Liver (tissue), 9 donors: ENCODE data around the gene RAB31. TPM values are rescaled to one million over a fixed set of nuclear protein-coding genes. Genes with fewer than 3 reads are reported as not detected.

Source experiments
- DNase-seq: peaks from one replicate; pipeline ENCODE4 v3.0.0-alpha.2; 2017; ENCODE audit warnings: low spot score
- H3K27ac ChIP-seq, 2 donors: one replicate each; pipeline ENCODE4 v1.7.0; 2013; ENCODE audit warnings: inconsistent platforms in 2 of 2, low read length in 2 of 2, control low read depth in 1 of 2, low read depth in 1 of 2, mild to moderate bottlenecking in 1 of 2
- H3K27me3 ChIP-seq, 4 donors: one replicate each; pipeline versions ENCODE4 v1.6.1 to v1.7.0; 2013; ENCODE audit warnings: low read length in 3 of 4, inconsistent platforms in 1 of 4, mild to moderate bottlenecking in 1 of 4, moderate library complexity in 1 of 4; ENCODE audit not compliant: control insufficient read depth in 4 of 4, insufficient read depth in 4 of 4
- H3K36me3 ChIP-seq, 4 donors: one replicate each; pipeline versions ENCODE4 v1.6.1 to v1.7.0; 2013; ENCODE audit warnings: low read length in 3 of 4, mild to moderate bottlenecking in 3 of 4, low read depth in 1 of 4, moderate library complexity in 1 of 4; ENCODE audit not compliant: control insufficient read depth in 4 of 4, insufficient read depth in 3 of 4
- H3K4me1 ChIP-seq, 4 donors: one replicate each; pipeline versions ENCODE4 v1.6.1 to v1.7.0; 2013; ENCODE audit warnings: low read length in 3 of 4, mild to moderate bottlenecking in 3 of 4, moderate library complexity in 1 of 4; ENCODE audit not compliant: control insufficient read depth in 4 of 4, insufficient read depth in 4 of 4
- H3K4me3 ChIP-seq, 3 donors: one replicate each; pipeline versions ENCODE4 v1.6.1 to v1.7.0; 2013; ENCODE audit warnings: low read length in 3 of 3, control low read depth in 1 of 3, low read depth in 1 of 3, mild to moderate bottlenecking in 1 of 3
- H3K9ac ChIP-seq, 2 donors: one replicate each; pipeline ENCODE4 v1.7.0; 2013; ENCODE audit warnings: low read length in 2 of 2, mild to moderate bottlenecking in 2 of 2, moderate library complexity in 2 of 2, control low read depth in 1 of 2, low read depth in 1 of 2
- H3K9me3 ChIP-seq, 4 donors: one replicate each; pipeline versions ENCODE4 v1.6.1 to v1.7.0; 2013; ENCODE audit warnings: low read length in 3 of 4; ENCODE audit not compliant: control insufficient read depth in 4 of 4
- ATF3 ChIP-seq: IDR thresholded peaks from 2 replicates; pipeline ENCODE4 v1.6.1; 2016; ENCODE audit warnings: antibody characterized with exemption
- EGR1 ChIP-seq, 2 donors: IDR thresholded peaks; 2 replicates each; pipeline ENCODE4 v1.6.1; 2016 to 2018; ENCODE audit warnings: antibody characterized with exemption in 2 of 2, low read depth in 2 of 2
- FOXA1 ChIP-seq: IDR thresholded peaks from 2 replicates; pipeline ENCODE4 v1.6.1; 2016; ENCODE audit warnings: antibody characterized with exemption
- FOXA2 ChIP-seq: IDR thresholded peaks from 2 replicates; pipeline ENCODE4 v1.6.1; 2016; ENCODE audit warnings: antibody characterized with exemption
- GABPA ChIP-seq, 2 donors: IDR thresholded peaks in 1 of 2; conservative IDR thresholded peaks in 1 of 2; 2 replicates each; pipeline ENCODE4 v1.6.1; 2016; ENCODE audit warnings: antibody characterized with exemption in 2 of 2, mild to moderate bottlenecking in 1 of 2, moderate library complexity in 1 of 2
- HNF4A ChIP-seq, 2 donors: conservative IDR thresholded peaks; 2 replicates each; pipeline ENCODE4 v1.6.1; 2016; ENCODE audit warnings: antibody characterized with exemption in 2 of 2, mild to moderate bottlenecking in 2 of 2
- HNF4G ChIP-seq: IDR thresholded peaks from 2 replicates; pipeline ENCODE4 v1.6.1; 2016; ENCODE audit warnings: antibody characterized with exemption
- JUND ChIP-seq, 2 donors: IDR thresholded peaks; 2 replicates each; pipeline ENCODE4 v1.6.1; 2016; ENCODE audit warnings: antibody characterized with exemption in 2 of 2
- MAX ChIP-seq: IDR thresholded peaks from 2 replicates; pipeline ENCODE4 v1.6.1; 2016; ENCODE audit warnings: antibody characterized with exemption
- NR2F2 ChIP-seq: IDR thresholded peaks from 2 replicates; pipeline ENCODE4 v1.6.1; 2016; ENCODE audit warnings: antibody characterized with exemption
- RAD21 ChIP-seq, 2 donors: IDR thresholded peaks; 2 replicates each; pipeline ENCODE4 v1.6.1; 2016; ENCODE audit warnings: antibody characterized with exemption in 2 of 2, mild to moderate bottlenecking in 2 of 2
- RXRA ChIP-seq, 2 donors: IDR thresholded peaks; 2 replicates each; pipeline ENCODE4 v1.6.1; 2017 to 2018; ENCODE audit warnings: antibody characterized with exemption in 2 of 2, mild to moderate bottlenecking in 1 of 2
- SP1 ChIP-seq: IDR thresholded peaks from 2 replicates; pipeline ENCODE4 v1.6.1; 2018; ENCODE audit warnings: antibody characterized with exemption, mild to moderate bottlenecking
- TAF1 ChIP-seq: conservative IDR thresholded peaks from 2 replicates; pipeline ENCODE4 v1.6.1; 2016; ENCODE audit warnings: antibody characterized with exemption, mild to moderate bottlenecking
- YY1 ChIP-seq: IDR thresholded peaks from 2 replicates; pipeline ENCODE4 v1.6.1; 2016; ENCODE audit warnings: antibody characterized with exemption, mild to moderate bottlenecking
- ZBTB33 ChIP-seq: IDR thresholded peaks from 2 replicates; pipeline ENCODE4 v1.6.1; 2016; ENCODE audit warnings: antibody characterized with exemption
- whole genome bisulfite sequencing: extraction: QIAGEN DNeasy Blood & Tissue Kit; methylation state at CpG from one replicate; pipeline ENCODE4 v1.1.7; 2013; 5-methylcytosine and 5-hydroxymethylcytosine counted together
- polyA plus RNA-seq, 2 donors: library from polyadenylated mRNA; stranded (reverse) in 1 of 2; unstranded in 1 of 2; fragments of 200-250 nt in 1 of 2; fragments of >200 nt in 1 of 2; fragmentation: Nextera tagmentation in 1 of 2; extraction: Ambion mirVana in 1 of 2; gene quantifications; one replicate each; pipeline versions ENCODE4 v1.2.1 to v1.2.3, GENCODE V29; 2013 to 2015
- total RNA-seq, 2 donors: library from RNA; depleted of rRNA; stranded (reverse); fragments of >200 nt; gene quantifications; one replicate each; pipeline ENCODE4 v1.2.3, GENCODE V29; 2014
- TF ChIP-seq, protein P1 (sequence below): IDR thresholded peaks from 2 replicates; pipeline ENCODE4 v1.6.1; 2016; ENCODE audit warnings: antibody characterized with exemption, mild to moderate bottlenecking
- donor health status: healthy.
- donor health status: healthy.
- donor health status: healthy.
- donor health status: healthy.
- donor health status: healthy.

RAB31 gene
- total and polyA plus RNA-seq, 4 donors: 3.6 to 12.8 (median 9.7) TPM

GRCh38 chr18:9716780-9717563 is 8.9 kb downstream of the RAB31 start:
- Histone ChIP-seq H3K9me3 (no peaks in the 10 kb centered on the region), H3K27me3 (peaks cover 0 to 3% (median 0%) of the 10 kb centered on the region in 4 donors), H3K27ac (no peak overlapping the region), H3K9ac (no peak overlapping the region), H3K4me1 (peaks cover 0 to 3% (median 0%) of the 10 kb centered on the region in 4 donors), H3K4me3 (no peak overlapping the region), H3K36me3 (no peaks in the 10 kb centered on the region)
- TF ChIP-seq EGR1 (IDR thresholded peaks at IDR 0.05; ENCODE audit: low read depth in 2 of 2) (no peak), YY1 (no peak), SP1 (no peak), RAD21 (IDR thresholded peaks at IDR 0.05) (no peak), HNF4A (conservative IDR thresholded peaks at IDR 0.05) (no peak), NR2F2 (no peak), GABPA (IDR thresholded peaks at IDR 0.05 in 1 of 2, conservative IDR thresholded peaks at IDR 0.05 in 1 of 2) (no peak), JUND (IDR thresholded peaks at IDR 0.05) (no peak), ZBTB33 (no peak)
- DNase-seq: no peak
- WGBS: 83% methylated on average over 8 of the region's 8 CpGs

- H3K9ac ChIP-seq: no peak overlapping the region
- no peaks in the 10 kb centered on the region for H3K4me1 ChIP-seq
- TF ChIP-seq HNF4G: no peak
- WGBS: 77% methylated on average over 12 of the region's 12 CpGs
- H3K9me3 ChIP-seq: peaks cover 0 to under 1% (median 0%) of the 10 kb centered on the region in 4 donors
- no peaks in the 10 kb centered on the region for H3K27me3 ChIP-seq
- no peaks in the 10 kb centered on the region for H3K36me3 ChIP-seq
- H3K27ac ChIP-seq: no peak overlapping the region
- no peak overlapping the region for H3K4me3 ChIP-seq
- no peak for DNase-seq
Observed at GRCh38 chr18:9719421-9719981, 11.4 kb downstream of the RAB31 start.

DNA sequence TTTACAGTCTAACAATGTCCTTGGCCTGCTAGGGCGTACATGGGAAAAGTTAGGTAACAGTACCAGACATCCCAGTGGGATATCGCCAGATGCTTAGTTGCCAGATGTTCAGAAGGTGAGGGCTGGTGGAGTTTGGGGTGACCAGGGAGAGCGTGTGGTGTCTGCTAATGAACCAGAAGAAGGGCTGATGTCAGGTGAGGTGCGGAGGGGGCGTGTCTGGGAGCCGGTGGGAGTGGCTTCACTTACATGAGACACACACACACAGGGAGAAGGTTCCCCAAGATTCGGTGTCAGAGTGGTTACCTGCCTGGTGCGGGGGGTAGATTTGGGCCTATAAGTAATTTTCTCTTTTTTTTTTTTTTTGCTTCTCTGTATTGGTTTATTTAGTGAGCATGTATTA is 12.2 kb downstream of the RAB31 start:
- H3K4me3 ChIP-seq: no peak overlapping the region
- H3K27ac ChIP-seq: no peak overlapping the region
- TF ChIP-seq HNF4A (conservative IDR thresholded peaks at IDR 0.05): no peak
- TF ChIP-seq MAX: no peak
- TF ChIP-seq EGR1 (IDR thresholded peaks at IDR 0.05; ENCODE audit: low read depth in 2 of 2): no peak
- no peak for TF ChIP-seq ZBTB33
- TF ChIP-seq ATF3: no peak
- TF ChIP-seq GABPA (IDR thresholded peaks at IDR 0.05 in 1 of 2, conservative IDR thresholded peaks at IDR 0.05 in 1 of 2): no peak
- no peak for TF ChIP-seq RAD21 (IDR thresholded peaks at IDR 0.05)
- TF ChIP-seq NR2F2: no peak
- TF ChIP-seq RXRA (IDR thresholded peaks at IDR 0.05): no peak
- no peak for TF ChIP-seq YY1
- TF ChIP-seq JUND (IDR thresholded peaks at IDR 0.05): no peak
- TF ChIP-seq, protein P1, sequence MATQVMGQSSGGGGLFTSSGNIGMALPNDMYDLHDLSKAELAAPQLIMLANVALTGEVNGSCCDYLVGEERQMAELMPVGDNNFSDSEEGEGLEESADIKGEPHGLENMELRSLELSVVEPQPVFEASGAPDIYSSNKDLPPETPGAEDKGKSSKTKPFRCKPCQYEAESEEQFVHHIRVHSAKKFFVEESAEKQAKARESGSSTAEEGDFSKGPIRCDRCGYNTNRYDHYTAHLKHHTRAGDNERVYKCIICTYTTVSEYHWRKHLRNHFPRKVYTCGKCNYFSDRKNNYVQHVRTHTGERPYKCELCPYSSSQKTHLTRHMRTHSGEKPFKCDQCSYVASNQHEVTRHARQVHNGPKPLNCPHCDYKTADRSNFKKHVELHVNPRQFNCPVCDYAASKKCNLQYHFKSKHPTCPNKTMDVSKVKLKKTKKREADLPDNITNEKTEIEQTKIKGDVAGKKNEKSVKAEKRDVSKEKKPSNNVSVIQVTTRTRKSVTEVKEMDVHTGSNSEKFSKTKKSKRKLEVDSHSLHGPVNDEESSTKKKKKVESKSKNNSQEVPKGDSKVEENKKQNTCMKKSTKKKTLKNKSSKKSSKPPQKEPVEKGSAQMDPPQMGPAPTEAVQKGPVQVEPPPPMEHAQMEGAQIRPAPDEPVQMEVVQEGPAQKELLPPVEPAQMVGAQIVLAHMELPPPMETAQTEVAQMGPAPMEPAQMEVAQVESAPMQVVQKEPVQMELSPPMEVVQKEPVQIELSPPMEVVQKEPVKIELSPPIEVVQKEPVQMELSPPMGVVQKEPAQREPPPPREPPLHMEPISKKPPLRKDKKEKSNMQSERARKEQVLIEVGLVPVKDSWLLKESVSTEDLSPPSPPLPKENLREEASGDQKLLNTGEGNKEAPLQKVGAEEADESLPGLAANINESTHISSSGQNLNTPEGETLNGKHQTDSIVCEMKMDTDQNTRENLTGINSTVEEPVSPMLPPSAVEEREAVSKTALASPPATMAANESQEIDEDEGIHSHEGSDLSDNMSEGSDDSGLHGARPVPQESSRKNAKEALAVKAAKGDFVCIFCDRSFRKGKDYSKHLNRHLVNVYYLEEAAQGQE: no peak
- TF ChIP-seq TAF1: no peak
- TF ChIP-seq FOXA1: no peak
- TF ChIP-seq FOXA2: no peak
- TF ChIP-seq SP1: no peak
- TF ChIP-seq HNF4G: no peak

More for the DNA sequence above, 12.2 kb downstream of the RAB31 start:
- no peak for DNase-seq
- peaks cover 0 to 5% (median 3%) of the 10 kb centered on the region in 4 donors for H3K9me3 ChIP-seq
- no peaks in the 10 kb centered on the region for H3K27me3 ChIP-seq
- H3K9ac ChIP-seq: no peak overlapping the region
- WGBS: 88% methylated on average over 8 of the region's 8 CpGs
- H3K36me3 ChIP-seq: no peaks in the 10 kb centered on the region
- no peaks in the 10 kb centered on the region for H3K4me1 ChIP-seq
